PFSK-1 (cell line): ENCODE data around the gene F3.

ENCODE experiments used
- POLR2AphosphoS5 ChIP-seq: IDR thresholded peaks from 2 replicates; pipeline ENCODE4 v1.6.1; 2012; ENCODE audit warnings: low read depth, mild to moderate bottlenecking, control low read depth, low read length, moderate library complexity
- TAF1 ChIP-seq: IDR thresholded peaks from 2 replicates; pipeline ENCODE4 v1.6.1; 2012; ENCODE audit warnings: low read length, control low read depth, borderline replicate concordance; ENCODE audit not compliant: insufficient read depth
- TF ChIP-seq, protein P1 (sequence below), 2 experiments: IDR thresholded peaks; 2 replicates each; pipeline versions ENCODE4 v1.6.1 to v1.8.0; 2011 to 2012; ENCODE audit warnings: low read depth in 2 of 2, low read length in 2 of 2, control low read depth in 1 of 2, inconsistent platforms in 1 of 2, mild to moderate bottlenecking in 1 of 2, moderate library complexity in 1 of 2; ENCODE audit not compliant: insufficient read depth in 1 of 2

DNA sequence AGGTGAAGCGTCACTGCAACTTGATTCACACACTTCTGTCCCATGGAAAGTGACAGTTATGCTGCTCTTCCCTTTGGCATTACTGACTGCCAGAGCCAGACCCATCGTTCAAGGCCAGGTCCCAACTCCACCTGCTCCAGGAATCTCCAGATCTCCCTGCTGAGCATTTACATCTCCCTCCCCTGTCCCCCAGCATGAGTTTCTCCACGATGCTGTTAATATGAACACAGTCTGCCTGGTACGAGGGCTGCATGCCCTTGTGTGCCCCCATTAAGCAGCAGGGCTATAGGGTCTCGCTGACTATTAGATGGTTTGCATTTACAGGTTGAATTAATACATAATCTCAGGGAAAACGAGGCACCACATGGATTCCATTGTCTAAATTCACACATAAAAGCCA lies 4.3 kb downstream of the F3 start:
- TF ChIP-seq POLR2AphosphoS5 (no peak), TAF1 (no peak)
- TF ChIP-seq, protein P1, sequence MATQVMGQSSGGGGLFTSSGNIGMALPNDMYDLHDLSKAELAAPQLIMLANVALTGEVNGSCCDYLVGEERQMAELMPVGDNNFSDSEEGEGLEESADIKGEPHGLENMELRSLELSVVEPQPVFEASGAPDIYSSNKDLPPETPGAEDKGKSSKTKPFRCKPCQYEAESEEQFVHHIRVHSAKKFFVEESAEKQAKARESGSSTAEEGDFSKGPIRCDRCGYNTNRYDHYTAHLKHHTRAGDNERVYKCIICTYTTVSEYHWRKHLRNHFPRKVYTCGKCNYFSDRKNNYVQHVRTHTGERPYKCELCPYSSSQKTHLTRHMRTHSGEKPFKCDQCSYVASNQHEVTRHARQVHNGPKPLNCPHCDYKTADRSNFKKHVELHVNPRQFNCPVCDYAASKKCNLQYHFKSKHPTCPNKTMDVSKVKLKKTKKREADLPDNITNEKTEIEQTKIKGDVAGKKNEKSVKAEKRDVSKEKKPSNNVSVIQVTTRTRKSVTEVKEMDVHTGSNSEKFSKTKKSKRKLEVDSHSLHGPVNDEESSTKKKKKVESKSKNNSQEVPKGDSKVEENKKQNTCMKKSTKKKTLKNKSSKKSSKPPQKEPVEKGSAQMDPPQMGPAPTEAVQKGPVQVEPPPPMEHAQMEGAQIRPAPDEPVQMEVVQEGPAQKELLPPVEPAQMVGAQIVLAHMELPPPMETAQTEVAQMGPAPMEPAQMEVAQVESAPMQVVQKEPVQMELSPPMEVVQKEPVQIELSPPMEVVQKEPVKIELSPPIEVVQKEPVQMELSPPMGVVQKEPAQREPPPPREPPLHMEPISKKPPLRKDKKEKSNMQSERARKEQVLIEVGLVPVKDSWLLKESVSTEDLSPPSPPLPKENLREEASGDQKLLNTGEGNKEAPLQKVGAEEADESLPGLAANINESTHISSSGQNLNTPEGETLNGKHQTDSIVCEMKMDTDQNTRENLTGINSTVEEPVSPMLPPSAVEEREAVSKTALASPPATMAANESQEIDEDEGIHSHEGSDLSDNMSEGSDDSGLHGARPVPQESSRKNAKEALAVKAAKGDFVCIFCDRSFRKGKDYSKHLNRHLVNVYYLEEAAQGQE (IDR thresholded peaks at IDR 0.05; ENCODE audit: insufficient read depth in 1 of 2, low read depth in 2 of 2, low read length in 2 of 2): no peak
